22Rv1 (cell line): ENCODE measurements around the gene DENND1A.

Source experiments
- H3K27ac ChIP-seq: fragments of 450-650 bp; 2 replicates; pipeline ENCODE4 v1.5.1; 2017
- CTCF ChIP-seq: fragments of 450-650 bp; IDR thresholded peaks from 2 replicates; pipeline ENCODE4 v1.5.1; 2017; ENCODE audit warnings: mild to moderate bottlenecking
- ZFX ChIP-seq: fragments of 450-650 bp; IDR thresholded peaks from 2 replicates; pipeline ENCODE4 v1.6.1; 2017; ENCODE audit warnings: antibody characterized with exemption, borderline replicate concordance

DENND1A gene

GRCh38 chr9:123354806-123355508 lies 575.0 kb downstream of the DENND1A start:
- TF ChIP-seq CTCF, result no peak
- no peak for TF ChIP-seq ZFX
- no peak overlapping the region for H3K27ac ChIP-seq

GRCh38 chr9:123353984-123354591 lies 575.8 kb downstream of the DENND1A start:
- TF ChIP-seq CTCF (peak; percentile 91), ZFX (no peak)

GRCh38 chr9:123353041-123353440 lies 576.9 kb downstream of the DENND1A start:
- no peak overlapping the region for H3K27ac ChIP-seq
- no peak for TF ChIP-seq ZFX
- TF ChIP-seq CTCF, result no peak

More at GRCh38 chr9:123353984-123354591, 575.8 kb downstream of the DENND1A start:
- no peak overlapping the region for H3K27ac ChIP-seq

GRCh38 chr9:123350590-123351310 lies 579.2 kb downstream of the DENND1A start:
- TF ChIP-seq CTCF, result no peak
- TF ChIP-seq ZFX, result no peak
- H3K27ac ChIP-seq, result no peak overlapping the region

- H3K27ac ChIP-seq, result no peak overlapping the region
- peak; percentile 92 for TF ChIP-seq CTCF
- TF ChIP-seq ZFX, result no peak
Measured at GRCh38 chr9:123349691-123350480, 580.0 kb downstream of the DENND1A start.

GRCh38 chr9:123349033-123349432 lies 580.9 kb downstream of the DENND1A start:
- no peak for TF ChIP-seq ZFX
- no peak for TF ChIP-seq CTCF
- H3K27ac ChIP-seq, result no peak overlapping the region
